Smooth muscle cell of the brain vasculature (primary cell): ENCODE results near the gene PAAF1.

ENCODE experiments used
- DNase-seq: peaks from one replicate; pipeline ENCODE4 v3.0.0-alpha.2; 2012; ENCODE audit warnings: low read depth, low spot score

Gene PAAF1

DNA sequence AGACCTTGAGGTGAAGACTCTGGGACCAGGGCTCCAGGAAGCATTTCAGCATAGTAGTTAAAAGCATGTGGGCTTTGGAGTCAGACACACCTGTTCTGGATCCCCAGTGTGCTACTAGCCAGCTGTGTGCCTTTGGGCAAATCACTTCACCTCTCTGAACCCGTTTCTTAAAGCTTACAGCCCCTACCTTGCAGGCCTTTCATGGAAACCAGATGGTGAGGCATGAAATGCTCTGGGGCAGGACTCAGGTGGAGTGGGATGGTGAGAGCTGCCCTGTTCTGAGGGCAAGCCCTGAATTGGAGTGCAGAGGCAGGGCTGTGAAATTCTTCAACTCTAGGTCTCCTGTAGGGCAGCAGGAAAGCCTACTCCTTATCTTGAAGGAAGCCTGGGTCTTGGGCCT is 95.4 kb downstream of the PAAF1 start:
- no peak for DNase-seq

- no peak for DNase-seq
Measured at GRCh38 chr11:73972620-73973449, 96.0 kb downstream of the PAAF1 start.

GRCh38 chr11:73974604-73975478 is 98.0 kb downstream of the PAAF1 start:
- DNase-seq: no peak

DNA sequence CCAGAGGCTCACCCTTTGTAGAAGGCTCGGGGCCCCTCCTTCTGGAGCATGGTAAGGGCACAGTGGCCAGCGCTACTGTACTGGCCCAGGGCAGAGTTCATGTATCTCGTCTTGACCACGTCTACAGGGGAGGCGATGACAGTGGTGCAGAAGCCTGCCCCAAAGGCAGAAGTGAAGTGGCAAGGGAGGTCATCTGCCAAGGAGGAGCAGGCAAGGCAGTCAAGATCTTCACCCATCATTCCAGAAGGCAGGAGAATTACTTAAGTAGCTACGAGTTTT is 98.6 kb downstream of the PAAF1 start:
- no peak for DNase-seq

DNA sequence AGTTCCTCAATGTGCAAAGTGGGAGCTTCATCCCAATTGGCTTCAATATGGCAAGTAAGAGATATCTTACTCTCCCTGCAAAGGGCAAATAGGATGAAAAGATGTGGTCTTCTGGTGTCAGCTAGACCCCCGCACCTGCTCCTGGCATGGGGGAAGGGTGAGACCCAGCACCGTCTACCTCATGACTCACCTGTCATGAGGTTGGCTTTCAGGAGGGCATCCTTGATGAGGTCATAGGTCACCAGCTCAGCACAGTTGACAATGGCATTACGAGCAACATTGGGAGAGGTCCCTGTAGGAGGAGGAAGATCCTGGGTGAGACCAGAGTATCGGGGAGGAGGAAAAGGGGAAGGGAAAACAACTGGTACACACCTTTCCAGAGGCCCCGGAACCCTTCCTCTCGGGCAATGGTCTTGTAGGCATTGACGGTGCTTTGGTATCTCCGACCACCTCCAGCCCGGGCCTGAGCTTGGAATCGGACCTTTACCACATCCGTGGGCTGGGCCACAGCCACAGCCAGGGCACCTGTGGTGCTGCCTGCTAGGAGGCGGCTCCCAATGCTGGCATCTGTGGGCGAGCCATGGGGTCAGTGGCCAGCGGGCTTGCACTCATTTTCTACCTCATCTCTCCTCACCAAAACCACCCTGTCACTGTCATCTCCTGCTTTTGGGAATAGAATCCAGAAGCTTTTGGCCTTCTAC is 99.8 kb downstream of the PAAF1 start:
- DNase-seq: no peak

DNA sequence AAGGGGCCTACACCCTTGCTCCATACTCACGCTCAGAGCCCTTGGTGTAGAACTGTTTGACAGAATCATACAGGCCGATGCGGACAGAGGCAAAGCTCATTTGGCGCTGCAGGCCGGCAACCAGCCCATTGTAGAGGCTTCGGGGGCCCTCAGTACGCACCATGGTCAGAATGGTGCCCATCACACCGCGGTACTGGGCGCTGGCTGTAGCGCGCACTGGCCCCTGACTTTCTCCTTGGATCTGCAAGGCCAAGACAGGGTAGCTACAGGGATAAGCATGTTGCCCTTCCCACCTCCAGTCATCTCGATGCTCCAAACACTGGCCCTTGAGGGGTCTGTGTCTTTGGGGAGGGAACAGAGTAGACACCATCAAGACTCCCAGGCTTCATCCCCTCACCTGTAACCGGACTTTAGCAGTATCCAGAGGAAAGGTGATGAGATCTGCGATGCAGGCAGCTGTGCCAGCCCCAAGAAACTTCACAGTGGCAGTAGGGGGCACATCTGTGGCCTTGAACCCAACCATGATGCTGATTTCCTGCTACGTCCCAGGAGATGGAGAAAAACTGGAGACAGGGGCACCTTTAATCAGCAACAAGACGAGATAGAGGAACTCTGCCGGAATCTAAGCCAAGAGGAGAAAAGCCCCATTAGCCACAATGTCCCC is 101.2 kb downstream of the PAAF1 start:
- no peak for DNase-seq

DNA sequence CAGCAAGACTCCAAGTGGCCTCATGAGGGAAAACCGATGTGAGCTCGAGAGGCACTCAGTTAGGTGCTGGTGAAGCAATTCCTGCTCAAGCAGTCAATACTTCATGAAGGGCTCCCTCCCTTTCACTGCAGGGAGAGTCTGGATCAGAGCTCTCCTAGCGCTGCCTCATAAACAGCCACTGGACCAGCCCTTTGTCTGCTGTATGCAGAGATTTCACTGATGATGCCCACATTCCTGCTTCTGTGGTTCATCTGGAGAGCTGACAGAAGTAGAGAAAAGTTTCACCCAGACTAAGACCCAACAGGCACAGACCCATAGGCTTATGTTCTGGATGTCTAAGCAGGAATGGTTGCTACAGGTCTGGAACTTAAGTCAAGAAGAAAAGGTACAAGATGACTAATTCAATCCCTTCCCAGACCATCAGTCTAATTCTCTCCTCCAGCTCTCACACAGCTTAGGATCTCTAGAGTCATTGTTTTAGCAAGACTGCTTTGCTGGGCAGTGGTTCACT is 101.8 kb downstream of the PAAF1 start:
- no peak for DNase-seq

GRCh38 chr11:73980001-73980961 is 103.5 kb downstream of the PAAF1 start:
- no peak for DNase-seq
